Thoracic aorta (tissue), 2 donors: ENCODE data around the gene ASXL2. TPM values are rescaled to one million over a fixed set of nuclear protein-coding genes. Genes with fewer than 3 reads are reported as not detected.

Source experiments
- ATAC-seq: fragments of 150-250 bp; one replicate; pipeline ENCODE4 v1.8.0; 2017; ENCODE audit warnings: low read depth; ENCODE audit not compliant: insufficient number of reproducible peaks, low FRiP score
- DNase-seq: peaks from one replicate; pipeline ENCODE4 v3.0.0-alpha.2; 2020; ENCODE audit warnings: low spot score
- H3K27ac ChIP-seq, 2 donors: fragments of 200-600 bp; sonication (generic); 1 replicate in 1 of 2; 2 replicates in 1 of 2; pipeline ENCODE4 v1.5.1; 2016; ENCODE audit warnings: mild to moderate bottlenecking in 2 of 2, moderate library complexity in 2 of 2
- H3K27me3 ChIP-seq: fragments of 200-600 bp; sonication (generic); replicated peaks from 2 replicates; pipeline ENCODE4 v1.6.0; 2016; ENCODE audit warnings: mild to moderate bottlenecking; ENCODE audit not compliant: insufficient read depth
- H3K36me3 ChIP-seq: fragments of 200-600 bp; sonication (generic); one replicate; pipeline ENCODE4 v1.5.1; 2016
- H3K4me1 ChIP-seq, 2 donors: fragments of 200-600 bp; sonication (generic); 1 replicate in 1 of 2; 2 replicates in 1 of 2; pipeline versions ENCODE4 v1.5.1 to v1.6.0; 2016; ENCODE audit warnings: low read depth in 2 of 2, mild to moderate bottlenecking in 1 of 2; ENCODE audit not compliant: control insufficient read depth in 1 of 2
- H3K4me3 ChIP-seq: fragments of 200-600 bp; sonication (generic); 2 replicates; pipeline ENCODE4 v1.5.1; 2016; ENCODE audit warnings: mild to moderate bottlenecking
- H3K9me3 ChIP-seq: fragments of 200-600 bp; sonication (generic); 2 replicates; pipeline ENCODE4 v1.5.1; 2016
- CTCF ChIP-seq: fragments of 200-600 bp; sonication (generic); IDR thresholded peaks from one replicate; pipeline ENCODE4 v1.5.1; 2019; ENCODE audit warnings: antibody characterized with exemption
- total RNA-seq, 2 donors: library from RNA; depleted of rRNA; stranded (reverse); fragments of >200 nt; gene quantifications; one replicate each; pipeline versions ENCODE4 v1.1.0 to v1.2.3, GENCODE V29; 2016

ASXL2 gene
- total RNA-seq, 2 donors from 2014 or later: 14.5 to 15.6 TPM

GRCh38 chr2:25684577-25685473 is 193.5 kb downstream of the ASXL2 start:
- no peak overlapping the region for H3K4me3 ChIP-seq
- no peaks in the 10 kb centered on the region for H3K36me3 ChIP-seq
- no peaks in the 10 kb centered on the region for H3K9me3 ChIP-seq
- no peak for DNase-seq
- no peak for ATAC-seq
- no peaks in the 10 kb centered on the region for H3K4me1 ChIP-seq
- no peaks in the 10 kb centered on the region for H3K27me3 ChIP-seq
- H3K27ac ChIP-seq: no peak overlapping the region
- no peak for TF ChIP-seq CTCF

Other genes with a start within 250 kb of the ASXL2 start
- 10 to 100 TPM; 16.3 to 76.2 TPM for gene DTNB, start 204.9 kb downstream of the ASXL2 start, total RNA-seq
- gene KIF3C, start 104.0 kb upstream of the ASXL2 start, total RNA-seq: 10 to 100 TPM in 1 of 2 donors, 1 to 10 TPM in 1; 8.7 to 18.8 TPM
- 10 to 100 TPM; 73.9 to 80.8 TPM for gene RAB10, start 155.6 kb upstream of the ASXL2 start, total RNA-seq